Myometrial cell (primary cell): ENCODE results near the gene AOC3. TPM values are rescaled to one million over a fixed set of nuclear protein-coding genes. Genes with fewer than 3 reads are reported as not detected.

Source experiments
- total RNA-seq: library from RNA; depleted of rRNA; stranded (reverse); fragments of >200 nt; gene quantifications from 2 replicates; pipeline ENCODE4 v1.2.3, GENCODE V29; 2015

Gene AOC3
- total RNA-seq = not detected in 2 replicates

GRCh38 chr17:42850954-42851353 lies at the start of gene AOC3:
Gene AOC3 (plus strand): TSS chr17:42851199. CDS start chr17:42851344, 145 bp downstream.

GRCh38 chr17:42832934-42833766 lies 17.8 kb upstream of the AOC3 start, which contains the start of gene PSME3:
Gene PSME3 (plus strand): TSS chr17:42833397. CDS start chr17:42833632, 235 bp downstream.

GRCh38 chr17:42844271-42844670 lies 6.7 kb upstream of the AOC3 start, which contains the start of gene AOC2:
Gene AOC2 (plus strand): TSS chr17:42844580. CDS start chr17:42844627, 47 bp downstream.

GRCh38 chr17:42900460-42901331 lies 49.7 kb downstream of the AOC3 start, which contains the start of gene G6PC1:
Gene G6PC1 (plus strand): TSS chr17:42900799. CDS start chr17:42900877, 78 bp downstream.

Other genes with a start within 250 kb of the AOC3 start
- gene RETREG3, start 241.8 kb upstream of the AOC3 start, total RNA-seq = 46.4 and 89.4 TPM in 2 replicates
- gene TUBG1, start 241.5 kb upstream of the AOC3 start, total RNA-seq = 87.6 and 110 TPM in 2 replicates
- gene TUBG2, start 191.9 kb upstream of the AOC3 start, total RNA-seq = 10.4 and 13.8 TPM in 2 replicates
- gene PLEKHH3, start 174.2 kb upstream of the AOC3 start, total RNA-seq = 20.5 and 27.8 TPM in 2 replicates
- 22.2 and 27.1 TPM in 2 replicates for gene CCR10, start 169.4 kb upstream of the AOC3 start, total RNA-seq
- gene CNTNAP1, start 168.7 kb upstream of the AOC3 start, total RNA-seq = 32.8 and 36.9 TPM in 2 replicates
- gene EZH1, start 106.2 kb upstream of the AOC3 start, total RNA-seq = 9.6 and 12.7 TPM in 2 replicates
- 1.9 and 5.5 TPM in 2 replicates for gene RAMP2, start 90.0 kb upstream of the AOC3 start, total RNA-seq
- gene VPS25, start 77.8 kb upstream of the AOC3 start, total RNA-seq = 128 and 142 TPM in 2 replicates
- 12.7 and 13.6 TPM in 2 replicates for gene WNK4, start 70.6 kb upstream of the AOC3 start, total RNA-seq
- gene COA3, start 52.5 kb upstream of the AOC3 start, total RNA-seq = 60.8 and 72.4 TPM in 2 replicates
- gene CNTD1, start 52.3 kb upstream of the AOC3 start, total RNA-seq = 0.58 TPM in 1 of 2 replicates, not detected in the other
- gene BECN1, start 26.9 kb upstream of the AOC3 start, total RNA-seq = 69.2 and 128 TPM in 2 replicates
- 85.0 and 123 TPM in 2 replicates for gene PSME3, start 17.8 kb upstream of the AOC3 start, total RNA-seq
- gene AOC2, start 6.6 kb upstream of the AOC3 start, total RNA-seq = under 0.01 and 0.29 TPM in 2 replicates
- gene G6PC1, start 49.6 kb downstream of the AOC3 start, total RNA-seq = not detected in 2 replicates
- gene AARSD1, start 113.3 kb downstream of the AOC3 start, total RNA-seq = 25.4 and 39.0 TPM in 2 replicates
- 0.29 and 1.4 TPM in 2 replicates for gene PTGES3L, start 128.9 kb downstream of the AOC3 start, total RNA-seq
- gene RUNDC1, start 129.4 kb downstream of the AOC3 start, total RNA-seq = 6.0 and 8.1 TPM in 2 replicates
- 1,299 and 1,434 TPM in 2 replicates for gene RPL27, start 147.2 kb downstream of the AOC3 start, total RNA-seq
- 50.7 and 79.6 TPM in 2 replicates for gene IFI35, start 155.6 kb downstream of the AOC3 start, total RNA-seq
- 161 and 164 TPM in 2 replicates for gene VAT1, start 171.2 kb downstream of the AOC3 start, total RNA-seq
- gene RND2, start 174.0 kb downstream of the AOC3 start, total RNA-seq = 0.71 and 1.2 TPM in 2 replicates